HepG2 (cell line): ENCODE results near the gene NELL2.

Source experiments
- BHLHE40 ChIP-seq: IDR thresholded peaks from 2 replicates; pipeline ENCODE4 v1.6.1; 2011; ENCODE audit warnings: low read length, improper control_type of control experiment
- CREB1 ChIP-seq, 2 experiments: fragments of 450-650 bp in 1 of 2; IDR thresholded peaks; 2 replicates each; pipeline ENCODE4 v1.6.1; 2016 to 2017; ENCODE audit warnings: control low read depth in 1 of 2, mild to moderate bottlenecking in 1 of 2, missing compliant biosample characterization in 1 of 2, missing genetic modification characterization in 1 of 2
- HDAC2 ChIP-seq: sonication (generic); formaldehyde crosslinking; IDR thresholded peaks from 2 replicates; pipeline ENCODE4 v1.4.0; 2020; ENCODE audit warnings: missing genetic modification reagents
- PAWR ChIP-seq: sonication (generic); formaldehyde crosslinking; IDR thresholded peaks from 2 replicates; pipeline ENCODE4 v1.4.0; 2020; ENCODE audit warnings: missing genetic modification reagents, mild to moderate bottlenecking, borderline replicate concordance
- PBX3 ChIP-seq: sonication (generic); formaldehyde crosslinking; IDR thresholded peaks from 2 replicates; pipeline ENCODE4 v1.8.1; 2023; ENCODE audit warnings: missing genetic modification reagents, inconsistent platforms, borderline replicate concordance
- POLR2AphosphoS5 ChIP-seq: IDR thresholded peaks from 2 replicates; pipeline ENCODE4 v1.6.1; 2012; ENCODE audit warnings: low read depth, low read length
- ZBTB7A ChIP-seq: sonication (generic); formaldehyde crosslinking; IDR thresholded peaks from 2 replicates; pipeline ENCODE4 v1.8.0; 2022; ENCODE audit warnings: mild to moderate bottlenecking, missing genetic modification reagents
- ZNF589 ChIP-seq: sonication (generic); formaldehyde crosslinking; conservative IDR thresholded peaks from 2 replicates; pipeline ENCODE4 v1.8.0; 2022; ENCODE audit warnings: mild to moderate bottlenecking, moderate library complexity, missing genetic modification reagents
- TF ChIP-seq, protein P1 (sequence below): sonication (generic); formaldehyde crosslinking; IDR thresholded peaks from 2 replicates; pipeline ENCODE4 v1.5.0; 2020; ENCODE audit warnings: mild to moderate bottlenecking, missing genetic modification reagents, moderate library complexity

GRCh38 chr12:44460261-44460660 lies 415.9 kb downstream of the NELL2 start:
- TF ChIP-seq PBX3 (no peak), POLR2AphosphoS5 (no peak), BHLHE40 (no peak), PAWR (CRISPR knock-in tag) (no peak), ZNF589 (no peak), CREB1 (IDR thresholded peaks at IDR 0.05) (no peak), CREB1 (CRISPR knock-in tag; IDR thresholded peaks at IDR 0.05) (no peak), HDAC2 (CRISPR knock-in tag) (no peak), ZBTB7A (no peak)
- TF ChIP-seq, protein P1, sequence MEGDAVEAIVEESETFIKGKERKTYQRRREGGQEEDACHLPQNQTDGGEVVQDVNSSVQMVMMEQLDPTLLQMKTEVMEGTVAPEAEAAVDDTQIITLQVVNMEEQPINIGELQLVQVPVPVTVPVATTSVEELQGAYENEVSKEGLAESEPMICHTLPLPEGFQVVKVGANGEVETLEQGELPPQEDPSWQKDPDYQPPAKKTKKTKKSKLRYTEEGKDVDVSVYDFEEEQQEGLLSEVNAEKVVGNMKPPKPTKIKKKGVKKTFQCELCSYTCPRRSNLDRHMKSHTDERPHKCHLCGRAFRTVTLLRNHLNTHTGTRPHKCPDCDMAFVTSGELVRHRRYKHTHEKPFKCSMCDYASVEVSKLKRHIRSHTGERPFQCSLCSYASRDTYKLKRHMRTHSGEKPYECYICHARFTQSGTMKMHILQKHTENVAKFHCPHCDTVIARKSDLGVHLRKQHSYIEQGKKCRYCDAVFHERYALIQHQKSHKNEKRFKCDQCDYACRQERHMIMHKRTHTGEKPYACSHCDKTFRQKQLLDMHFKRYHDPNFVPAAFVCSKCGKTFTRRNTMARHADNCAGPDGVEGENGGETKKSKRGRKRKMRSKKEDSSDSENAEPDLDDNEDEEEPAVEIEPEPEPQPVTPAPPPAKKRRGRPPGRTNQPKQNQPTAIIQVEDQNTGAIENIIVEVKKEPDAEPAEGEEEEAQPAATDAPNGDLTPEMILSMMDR (CRISPR knock-in tag) = no peak
